Spleen (tissue), 7 donors: Measurements from ENCODE around the gene VAV2.

Source experiments
- POLR2A ChIP-seq, 3 donors: fragments of 450-650 bp; IDR thresholded peaks; one replicate each; pipeline ENCODE4 v1.5.1; 2017; ENCODE audit warnings: antibody characterized with exemption in 3 of 3, mild to moderate bottlenecking in 1 of 3
- POLR2AphosphoS5 ChIP-seq, 3 donors: sonication (generic); formaldehyde crosslinking; IDR thresholded peaks; one replicate each; pipeline ENCODE4 v1.5.1; 2017; ENCODE audit warnings: antibody characterized with exemption in 3 of 3
- TF ChIP-seq, protein P1 (sequence below), 11 experiments: fragments of 200-600 bp in 7 of 11; fragments of 450-650 bp in 4 of 11; sonication (generic) in 4 of 11; IDR thresholded peaks in 8 of 11; conservative IDR thresholded peaks in 3 of 11; 1 replicate in 7 of 11; 2 replicates in 4 of 11; pipeline versions ENCODE4 v1.4.0 to v1.8.0; 2016 to 2021; ENCODE audit warnings: antibody characterized with exemption in 11 of 11, inconsistent platforms in 4 of 11, mild to moderate bottlenecking in 1 of 11
- donor health status: DM: no; HTN: no; CAD: no; lungs with moderate emphysema.
- donor health status: DM: no; HTN: no; CAD: no.
- donor health status: DM: no; HTN: no; CAD: no.

DNA sequence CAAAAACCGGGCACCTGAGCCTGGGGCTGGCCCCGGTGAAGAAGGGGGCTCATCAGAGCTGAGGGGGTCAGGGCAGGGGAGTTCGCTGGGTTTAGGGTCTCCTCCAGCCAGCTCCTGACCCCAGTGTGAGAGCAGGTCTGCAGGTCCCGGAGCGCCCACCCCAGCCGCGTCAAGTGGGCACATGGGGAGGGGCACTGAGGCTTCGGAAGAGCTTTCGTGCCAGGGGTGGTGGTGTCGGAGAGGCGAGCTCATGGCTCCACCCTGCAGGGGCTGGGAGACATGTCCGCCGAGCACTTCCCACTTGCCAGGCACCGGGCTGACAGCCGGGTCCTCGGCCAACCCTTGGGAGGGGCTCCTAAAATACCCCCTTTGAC, 13.2 kb downstream of the VAV2 start:
- TF ChIP-seq, protein P1, sequence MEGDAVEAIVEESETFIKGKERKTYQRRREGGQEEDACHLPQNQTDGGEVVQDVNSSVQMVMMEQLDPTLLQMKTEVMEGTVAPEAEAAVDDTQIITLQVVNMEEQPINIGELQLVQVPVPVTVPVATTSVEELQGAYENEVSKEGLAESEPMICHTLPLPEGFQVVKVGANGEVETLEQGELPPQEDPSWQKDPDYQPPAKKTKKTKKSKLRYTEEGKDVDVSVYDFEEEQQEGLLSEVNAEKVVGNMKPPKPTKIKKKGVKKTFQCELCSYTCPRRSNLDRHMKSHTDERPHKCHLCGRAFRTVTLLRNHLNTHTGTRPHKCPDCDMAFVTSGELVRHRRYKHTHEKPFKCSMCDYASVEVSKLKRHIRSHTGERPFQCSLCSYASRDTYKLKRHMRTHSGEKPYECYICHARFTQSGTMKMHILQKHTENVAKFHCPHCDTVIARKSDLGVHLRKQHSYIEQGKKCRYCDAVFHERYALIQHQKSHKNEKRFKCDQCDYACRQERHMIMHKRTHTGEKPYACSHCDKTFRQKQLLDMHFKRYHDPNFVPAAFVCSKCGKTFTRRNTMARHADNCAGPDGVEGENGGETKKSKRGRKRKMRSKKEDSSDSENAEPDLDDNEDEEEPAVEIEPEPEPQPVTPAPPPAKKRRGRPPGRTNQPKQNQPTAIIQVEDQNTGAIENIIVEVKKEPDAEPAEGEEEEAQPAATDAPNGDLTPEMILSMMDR (IDR thresholded peaks at IDR 0.05 in 8 of 11, conservative IDR thresholded peaks at IDR 0.05 in 3 of 11), result no peak
- TF ChIP-seq POLR2A (IDR thresholded peaks at IDR 0.05) (no peak), POLR2AphosphoS5 (IDR thresholded peaks at IDR 0.05) (no peak)
